Loucy (cell line): Measurements from ENCODE around the gene GRID1.

Source experiments
- H2AFZ ChIP-seq: fragments of 200-600 bp; sonication (generic); 2 replicates; pipeline ENCODE4 v1.6.0; 2016; ENCODE audit warnings: antibody characterized with exemption, mild to moderate bottlenecking, low read length, moderate library complexity
- H3F3A ChIP-seq: fragments of 200-600 bp; 2 replicates; pipeline ENCODE4 v1.6.0; 2016; ENCODE audit warnings: antibody characterized with exemption, low read depth, mild to moderate bottlenecking
- H3K27me3 ChIP-seq: fragments of 200-600 bp; sonication (generic); 2 replicates; pipeline ENCODE4 v1.6.1; 2014; ENCODE audit warnings: low read length, mild to moderate bottlenecking; ENCODE audit not compliant: insufficient read depth, poor library complexity, severe bottlenecking
- H3K36me3 ChIP-seq: fragments of 200-600 bp; sonication (generic); 2 replicates; pipeline ENCODE4 v1.6.1; 2016; ENCODE audit warnings: low read length; ENCODE audit not compliant: insufficient read depth
- H3K4me1 ChIP-seq: fragments of 200-600 bp; sonication (generic); 2 replicates; pipeline ENCODE4 v1.5.1; 2014; ENCODE audit warnings: low read length, mild to moderate bottlenecking; ENCODE audit not compliant: insufficient read depth, poor library complexity, severe bottlenecking
- H3K4me2 ChIP-seq: fragments of 200-600 bp; sonication (generic); 2 replicates; pipeline ENCODE4 v1.6.0; 2014; ENCODE audit warnings: antibody characterized with exemption, low read length, low read depth, mild to moderate bottlenecking; ENCODE audit not compliant: poor library complexity, severe bottlenecking
- H3K4me3 ChIP-seq: fragments of 200-600 bp; sonication (generic); 2 replicates; pipeline ENCODE4 v1.5.1; 2014; ENCODE audit warnings: low read length, mild to moderate bottlenecking, mixed read lengths; ENCODE audit not compliant: poor library complexity, severe bottlenecking
- H3K79me2 ChIP-seq: fragments of 200-600 bp; sonication (generic); 2 replicates; pipeline ENCODE4 v1.6.1; 2014; ENCODE audit warnings: low read length; ENCODE audit not compliant: insufficient read depth
- H3K9ac ChIP-seq: fragments of 200-600 bp; sonication (generic); 2 replicates; pipeline ENCODE4 v1.6.0; 2014; ENCODE audit warnings: mild to moderate bottlenecking, low read depth, low read length, moderate library complexity; ENCODE audit not compliant: poor library complexity, severe bottlenecking
- H3K9me2 ChIP-seq: fragments of 200-600 bp; sonication (generic); replicated peaks from 2 replicates; pipeline ENCODE4 v1.6.1; 2016; ENCODE audit warnings: low read depth, low read length, mixed read lengths
- H3K9me3 ChIP-seq: fragments of 200-600 bp; sonication (generic); 2 replicates; pipeline ENCODE4 v1.6.1; 2014; ENCODE audit warnings: mild to moderate bottlenecking, antibody characterized with exemption, low read length, low read depth; ENCODE audit not compliant: insufficient read depth
- H4K20me1 ChIP-seq: fragments of 200-600 bp; sonication (generic); 2 replicates; pipeline ENCODE4 v1.6.0; 2014; ENCODE audit warnings: antibody characterized with exemption, low read length, mild to moderate bottlenecking; ENCODE audit not compliant: insufficient read depth, poor library complexity, severe bottlenecking
- CTCF ChIP-seq: fragments of 200-600 bp; sonication (generic); conservative IDR thresholded peaks from 2 replicates; pipeline ENCODE4 v1.5.1; 2014; ENCODE audit warnings: mild to moderate bottlenecking, antibody characterized with exemption, low read length
- EZH2phosphoT487 ChIP-seq: fragments of 200-600 bp; IDR thresholded peaks from 2 replicates; pipeline ENCODE4 v1.6.1; 2018; ENCODE audit warnings: antibody characterized with exemption, mild to moderate bottlenecking, moderate library complexity, borderline replicate concordance

GRID1 gene

DNA sequence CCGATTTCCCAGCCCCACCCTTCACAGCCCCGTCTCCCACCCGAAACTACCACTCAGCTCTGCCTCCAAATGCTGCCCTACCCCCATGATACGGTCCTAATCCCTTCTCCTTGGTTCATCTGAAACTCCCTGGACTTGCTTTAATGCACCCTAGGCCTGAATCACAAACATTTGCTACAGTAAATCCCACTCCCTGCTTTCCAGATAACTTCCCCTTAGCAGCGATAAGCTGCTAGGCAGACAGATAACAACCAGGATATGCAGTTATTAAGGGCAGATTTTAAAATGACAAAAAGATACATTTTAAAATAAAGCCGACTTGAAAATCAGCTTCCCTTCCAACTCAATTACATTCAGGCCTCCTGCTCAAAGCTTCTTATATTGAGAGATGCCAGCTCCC, 514.7 kb downstream of the GRID1 start:
- H3K36me3 ChIP-seq = no peaks in the 10 kb centered on the region
- H3K9me2 ChIP-seq = no peaks in the 10 kb centered on the region
- H4K20me1 ChIP-seq = no peaks in the 10 kb centered on the region
- TF ChIP-seq EZH2phosphoT487 = no peak
- TF ChIP-seq CTCF = no peak
- no peaks in the 10 kb centered on the region; the same call in 1 of the 2 replicates for H3K9me3 ChIP-seq
- H3F3A ChIP-seq = no peaks in the 10 kb centered on the region
- no peak overlapping the region for H3K9ac ChIP-seq
- H3K79me2 ChIP-seq = no peaks in the 10 kb centered on the region
- no peak overlapping the region for H3K4me2 ChIP-seq
- no peaks in the 10 kb centered on the region for H3K27me3 ChIP-seq
- H3K4me1 ChIP-seq = no peaks in the 10 kb centered on the region
- H3K4me3 ChIP-seq = no peak overlapping the region
- H2AFZ ChIP-seq = no peak overlapping the region

DNA sequence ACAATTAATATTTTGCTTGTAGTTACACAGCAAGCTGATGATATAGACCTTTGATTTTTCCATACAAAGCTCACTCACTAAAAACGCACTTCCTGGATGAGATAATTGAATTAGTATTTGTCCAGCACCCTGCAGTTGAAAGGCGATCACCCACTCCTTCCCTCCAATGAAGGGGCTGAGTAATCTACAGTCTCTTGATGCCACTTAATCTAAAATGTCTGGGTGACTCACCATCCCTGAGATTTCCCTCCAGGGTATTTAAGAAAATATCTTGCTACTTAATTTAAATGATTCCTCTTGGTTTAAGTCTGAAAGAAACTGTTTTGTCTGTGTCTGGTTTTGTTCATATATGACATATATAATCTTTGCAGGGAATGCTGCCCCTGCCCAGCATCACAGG, 515.3 kb downstream of the GRID1 start:
- Histone ChIP-seq H3K4me2 (no peak overlapping the region), H3K9me2 (no peaks in the 10 kb centered on the region), H2AFZ (no peak overlapping the region), H3K79me2 (no peaks in the 10 kb centered on the region), H4K20me1 (no peaks in the 10 kb centered on the region), H3K9ac (no peak overlapping the region), H3K4me1 (no peaks in the 10 kb centered on the region), H3F3A (no peaks in the 10 kb centered on the region), H3K9me3 (no peaks in the 10 kb centered on the region; the same call in 1 of the 2 replicates), H3K4me3 (no peak overlapping the region), H3K36me3 (no peaks in the 10 kb centered on the region), H3K27me3 (no peaks in the 10 kb centered on the region)
- TF ChIP-seq EZH2phosphoT487 (no peak), CTCF (no peak)

- H3F3A ChIP-seq = no peaks in the 10 kb centered on the region
- no peaks in the 10 kb centered on the region for H3K9me3 ChIP-seq
- TF ChIP-seq CTCF (no peak), EZH2phosphoT487 (no peak)
- no peaks in the 10 kb centered on the region for H3K79me2 ChIP-seq
- no peaks in the 10 kb centered on the region for H3K4me1 ChIP-seq
- no peaks in the 10 kb centered on the region for H3K9me2 ChIP-seq
- H4K20me1 ChIP-seq = no peaks in the 10 kb centered on the region
- H3K36me3 ChIP-seq = no peaks in the 10 kb centered on the region
- no peak overlapping the region for H3K9ac ChIP-seq
- no peaks in the 10 kb centered on the region for H3K27me3 ChIP-seq
- H3K4me3 ChIP-seq = no peak overlapping the region
- no peak overlapping the region for H2AFZ ChIP-seq
- no peak overlapping the region for H3K4me2 ChIP-seq
Observed at GRCh38 chr10:85850736-85851135, 515.9 kb downstream of the GRID1 start.
